ENCODE data around the gene KIAA0513. TPM values are rescaled to one million over a fixed set of nuclear protein-coding genes. Genes with fewer than 3 reads are reported as not detected.
A peak's percentile ranks its signal among the peaks of the same experiment; 100 is the strongest.

Gene KIAA0513
- total and polyA plus RNA-seq, 2 of the 13 experiments (the other 11 are each of a cell fraction or from before 2014, with no cell fraction given): 1.8 TPM

DNA sequence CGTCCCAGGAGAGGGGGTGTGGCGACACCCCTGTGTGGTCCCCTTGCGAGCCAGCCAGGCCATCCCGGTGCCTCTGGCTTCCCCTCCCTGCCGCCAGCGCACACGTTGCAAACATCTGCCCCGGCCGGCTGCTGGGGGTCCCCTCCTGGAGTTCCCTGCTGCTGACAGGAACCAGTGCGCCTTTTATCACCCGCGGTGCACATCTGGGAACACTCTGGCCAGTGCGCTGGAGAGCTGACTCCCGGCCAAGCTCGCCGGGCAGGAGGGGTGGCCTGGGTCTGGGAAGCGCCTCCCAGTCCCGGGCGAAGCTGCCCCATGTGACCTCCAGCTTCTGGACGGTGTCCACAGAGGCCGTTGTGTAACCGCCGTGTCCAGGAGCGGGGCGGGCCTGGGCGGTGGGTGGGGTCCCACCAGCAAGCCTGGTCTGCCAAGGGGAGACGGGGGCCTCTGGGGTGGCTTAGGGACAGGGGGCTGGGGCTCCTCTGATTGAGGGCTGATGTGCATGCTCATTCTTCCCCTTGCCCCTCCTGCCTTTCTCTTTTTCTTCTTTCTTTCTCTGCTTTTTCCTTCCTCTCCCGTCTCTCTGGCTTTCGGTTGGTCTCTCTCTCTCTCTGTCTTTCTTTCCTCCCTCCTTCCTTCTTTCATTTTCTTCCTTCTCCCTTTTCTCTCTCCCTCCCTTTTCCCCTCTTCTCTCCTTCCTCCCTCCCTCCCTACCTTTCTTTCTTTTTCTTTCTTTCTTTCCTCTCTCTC, 109.9 kb downstream of the KIAA0513 start (continued):
- TF ChIP-seq, protein P1, sequence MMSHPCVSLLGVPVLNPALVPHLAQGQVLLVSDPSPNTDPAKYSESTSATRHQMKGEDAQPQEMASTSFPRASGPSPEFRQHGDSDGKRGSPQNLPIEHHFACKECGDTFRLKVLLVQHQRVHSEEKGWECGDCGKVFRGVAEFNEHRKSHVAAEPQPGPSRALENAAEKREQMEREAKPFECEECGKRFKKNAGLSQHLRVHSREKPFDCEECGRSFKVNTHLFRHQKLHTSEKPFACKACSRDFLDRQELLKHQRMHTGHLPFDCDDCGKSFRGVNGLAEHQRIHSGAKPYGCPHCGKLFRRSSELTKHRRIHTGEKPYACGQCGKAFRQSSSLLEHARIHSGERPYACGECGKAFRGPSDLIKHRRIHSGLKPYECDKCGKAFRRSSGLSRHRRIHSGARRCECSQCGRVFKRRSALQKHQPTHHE (CRISPR knock-in tag; IDR thresholded peaks at IDR 0.05; ENCODE audit: borderline replicate concordance): peak; percentile 89
- TF ChIP-seq, protein P2, sequence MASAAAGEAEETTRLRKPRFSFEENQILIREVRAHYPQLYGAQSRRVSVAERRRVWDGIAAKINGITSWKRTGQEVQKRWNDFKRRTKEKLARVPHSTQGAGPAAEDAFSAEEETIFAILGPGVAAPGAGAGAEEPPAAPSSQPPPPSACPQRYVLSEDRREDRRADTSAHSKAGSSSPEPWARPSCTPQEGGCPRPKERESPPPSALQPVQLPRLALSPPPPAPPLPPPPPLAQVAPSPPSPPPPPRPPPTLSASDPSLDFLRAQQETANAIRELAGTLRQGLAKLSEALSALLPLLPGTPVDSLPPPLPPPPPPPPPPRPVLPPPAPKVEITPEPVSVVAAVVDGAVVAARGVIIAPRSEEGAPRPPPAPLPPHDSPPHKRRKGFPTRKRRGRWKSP (CRISPR knock-in tag; IDR thresholded peaks at IDR 0.05): peak; percentile 73; the same call in 1 of the 2 replicates
- TF ChIP-seq ERF (CRISPR knock-in tag; IDR thresholded peaks at IDR 0.05) (peak; percentile 86), BORCS8-MEF2B (CRISPR knock-in tag; IDR thresholded peaks at IDR 0.05) (peak; percentile 12; the same call in 1 of the 2 replicates), ZNF678 (CRISPR knock-in tag; IDR thresholded peaks at IDR 0.05) (no peak; the same call in 1 of the 2 replicates), FOXA1 (IDR thresholded peaks at IDR 0.05) (0 out of 2 replicates have a peak, but pooled peaks have one; percentile 24), FOXA1 (CRISPR knock-in tag; IDR thresholded peaks at IDR 0.05) (peak; percentile 79), ZBTB3 (CRISPR knock-in tag; IDR thresholded peaks at IDR 0.05; ENCODE audit: borderline replicate concordance, low read depth) (peak; percentile 93), RXRA (CRISPR knock-in tag; IDR thresholded peaks at IDR 0.05) (peak; percentile 89), ZNF761 (CRISPR knock-in tag; conservative IDR thresholded peaks at IDR 0.05) (peak; percentile 29; the same call in 1 of the 2 replicates), ZNF350 (CRISPR knock-in tag; IDR thresholded peaks at IDR 0.05; ENCODE audit: borderline replicate concordance, low read depth) (peak; percentile 79), ZBTB42 (CRISPR knock-in tag; IDR thresholded peaks at IDR 0.05) (peak; percentile 99), CAMTA2 (CRISPR knock-in tag; IDR thresholded peaks at IDR 0.05; ENCODE audit: borderline replicate concordance) (peak; percentile 95), MED1 (CRISPR knock-in tag; IDR thresholded peaks at IDR 0.05) (peak; percentile 71; the same call in 1 of the 2 replicates), THAP11 (CRISPR knock-in tag; IDR thresholded peaks at IDR 0.05) (peak; percentile 72), TP53 (CRISPR knock-in tag; conservative IDR thresholded peaks at IDR 0.05) (0 out of 2 replicates have a peak, but pooled peaks have one; percentile 79), MZF1 (CRISPR knock-in tag; IDR thresholded peaks at IDR 0.05; ENCODE audit: borderline replicate concordance) (no peak), SALL2 (CRISPR knock-in tag; IDR thresholded peaks at IDR 0.05) (peak; percentile 92)
- TF ChIP-seq, protein P3, sequence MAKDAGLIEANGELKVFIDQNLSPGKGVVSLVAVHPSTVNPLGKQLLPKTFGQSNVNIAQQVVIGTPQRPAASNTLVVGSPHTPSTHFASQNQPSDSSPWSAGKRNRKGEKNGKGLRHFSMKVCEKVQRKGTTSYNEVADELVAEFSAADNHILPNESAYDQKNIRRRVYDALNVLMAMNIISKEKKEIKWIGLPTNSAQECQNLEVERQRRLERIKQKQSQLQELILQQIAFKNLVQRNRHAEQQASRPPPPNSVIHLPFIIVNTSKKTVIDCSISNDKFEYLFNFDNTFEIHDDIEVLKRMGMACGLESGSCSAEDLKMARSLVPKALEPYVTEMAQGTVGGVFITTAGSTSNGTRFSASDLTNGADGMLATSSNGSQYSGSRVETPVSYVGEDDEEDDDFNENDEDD (CRISPR knock-in tag; IDR thresholded peaks at IDR 0.05; ENCODE audit: borderline replicate concordance): peak; percentile 85
- TF ChIP-seq, protein P4, sequence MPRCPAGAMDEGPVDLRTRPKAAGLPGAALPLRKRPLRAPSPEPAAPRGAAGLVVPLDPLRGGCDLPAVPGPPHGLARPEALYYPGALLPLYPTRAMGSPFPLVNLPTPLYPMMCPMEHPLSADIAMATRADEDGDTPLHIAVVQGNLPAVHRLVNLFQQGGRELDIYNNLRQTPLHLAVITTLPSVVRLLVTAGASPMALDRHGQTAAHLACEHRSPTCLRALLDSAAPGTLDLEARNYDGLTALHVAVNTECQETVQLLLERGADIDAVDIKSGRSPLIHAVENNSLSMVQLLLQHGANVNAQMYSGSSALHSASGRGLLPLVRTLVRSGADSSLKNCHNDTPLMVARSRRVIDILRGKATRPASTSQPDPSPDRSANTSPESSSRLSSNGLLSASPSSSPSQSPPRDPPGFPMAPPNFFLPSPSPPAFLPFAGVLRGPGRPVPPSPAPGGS (CRISPR knock-in tag; IDR thresholded peaks at IDR 0.05): no peak; the same call in none of the 2 replicates
- TF ChIP-seq, protein P5, sequence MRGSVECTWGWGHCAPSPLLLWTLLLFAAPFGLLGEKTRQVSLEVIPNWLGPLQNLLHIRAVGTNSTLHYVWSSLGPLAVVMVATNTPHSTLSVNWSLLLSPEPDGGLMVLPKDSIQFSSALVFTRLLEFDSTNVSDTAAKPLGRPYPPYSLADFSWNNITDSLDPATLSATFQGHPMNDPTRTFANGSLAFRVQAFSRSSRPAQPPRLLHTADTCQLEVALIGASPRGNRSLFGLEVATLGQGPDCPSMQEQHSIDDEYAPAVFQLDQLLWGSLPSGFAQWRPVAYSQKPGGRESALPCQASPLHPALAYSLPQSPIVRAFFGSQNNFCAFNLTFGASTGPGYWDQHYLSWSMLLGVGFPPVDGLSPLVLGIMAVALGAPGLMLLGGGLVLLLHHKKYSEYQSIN (CRISPR knock-in tag; IDR thresholded peaks at IDR 0.05; ENCODE audit: borderline replicate concordance): no peak
- TF ChIP-seq, protein P6, sequence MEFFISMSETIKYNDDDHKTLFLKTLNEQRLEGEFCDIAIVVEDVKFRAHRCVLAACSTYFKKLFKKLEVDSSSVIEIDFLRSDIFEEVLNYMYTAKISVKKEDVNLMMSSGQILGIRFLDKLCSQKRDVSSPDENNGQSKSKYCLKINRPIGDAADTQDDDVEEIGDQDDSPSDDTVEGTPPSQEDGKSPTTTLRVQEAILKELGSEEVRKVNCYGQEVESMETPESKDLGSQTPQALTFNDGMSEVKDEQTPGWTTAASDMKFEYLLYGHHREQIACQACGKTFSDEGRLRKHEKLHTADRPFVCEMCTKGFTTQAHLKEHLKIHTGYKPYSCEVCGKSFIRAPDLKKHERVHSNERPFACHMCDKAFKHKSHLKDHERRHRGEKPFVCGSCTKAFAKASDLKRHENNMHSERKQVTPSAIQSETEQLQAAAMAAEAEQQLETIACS (CRISPR knock-in tag; IDR thresholded peaks at IDR 0.05): peak; percentile 38; the same call in 1 of the 2 replicates

All from HepG2 (cell line).